Measurements from ENCODE around the gene BPHL. TPM values are rescaled to one million over a fixed set of nuclear protein-coding genes. Genes with fewer than 3 reads are reported as not detected.

Gene BPHL
- total RNA-seq, 1 experiment from 2014 or later, result 31.3 TPM

GRCh38 chr6:3109761-3110160 is 8.8 kb upstream of the BPHL start:
- Histone ChIP-seq H3K4me3 (replicated peaks in 1 of 2; ENCODE audit: low read depth in 1 of 2, low read length in 2 of 2) (no peak overlapping the region), H3K9me2 (ENCODE audit: insufficient read depth) (no peaks in the 10 kb centered on the region), H3K36me3 (ENCODE audit: control insufficient read depth in 1 of 2, insufficient read depth in 2 of 2, low read length in 2 of 2) (peaks cover 25 to 35% of the 10 kb centered on the region in 2 experiments; a peak in 3 of 4 replicates), H3K27ac (ENCODE audit: low read depth, low read length) (no peak overlapping the region), H3K9me3 (ENCODE audit: control insufficient read depth in 1 of 2, insufficient read depth in 1 of 2, low read depth in 1 of 2, low read length in 2 of 2) (no peaks in the 10 kb centered on the region), H3K4me2 (ENCODE audit: low read length) (no peak overlapping the region), H2AFZ (ENCODE audit: low read depth, low read length, poor library complexity, severe bottlenecking) (no peak overlapping the region), H3K9ac (ENCODE audit: low read length) (no peak overlapping the region), H3K27me3 (ENCODE audit: insufficient read depth, low read length) (no peaks in the 10 kb centered on the region), H3K4me1 (ENCODE audit: control insufficient read depth in 1 of 2, insufficient read depth in 2 of 2, low read length in 2 of 2) (no peaks in the 10 kb centered on the region), H4K20me1 (ENCODE audit: insufficient read depth) (no peaks in the 10 kb centered on the region), H3K79me2 (ENCODE audit: insufficient read depth, low read length) (no peaks in the 10 kb centered on the region; the same call in 1 of the 2 replicates)
- DNase-seq (ENCODE audit: low read depth, low spot score), result no peak
- ATAC-seq, result no peak
- no TSS peak for BruUV-seq (replicated peaks)
- RAD21 ChIA-PET (ENCODE audit: low non-redundant PET in 1 of 2, low total read pairs in 2 of 2, uncharacterized antibody in 2 of 2, unreplicated experiment in 2 of 2), result no interaction called here
- intact Hi-C loops (cut with micrococcal nuclease), result no loop called here
- CTCF ChIA-PET, result no interaction called here
- POLR2A ChIA-PET, result no interaction called here
- TF ChIP-seq ELF1 (IDR thresholded peaks at IDR 0.05; ENCODE audit: borderline replicate concordance, low read depth) (no peak), ATF3 (IDR thresholded peaks at IDR 0.05) (no peak), FOSL1 (IDR thresholded peaks at IDR 0.05; ENCODE audit: low read depth) (no peak), ZBTB33 (IDR thresholded peaks at IDR 0.05; ENCODE audit: extremely low read depth, insufficient replicate concordance, low read length) (no peak), POLR2AphosphoS5 (IDR thresholded peaks at IDR 0.05; ENCODE audit: low read depth, low read length) (no peak), ZFX (IDR thresholded peaks at IDR 0.05) (no peak), POLR2A (IDR thresholded peaks at IDR 0.05; ENCODE audit: borderline replicate concordance, extremely low read depth, insufficient read depth, insufficient read length) (no peak), RAD21 (IDR thresholded peaks at IDR 0.05; ENCODE audit: low read depth) (no peak)

GRCh38 chr6:3114377-3114776 is 4.1 kb upstream of the BPHL start:
- H3K79me2 ChIP-seq (ENCODE audit: insufficient read depth, low read length), result peaks cover 6% of the 10 kb centered on the region; the same call in 1 of the 2 replicates
- DNase-seq (ENCODE audit: low read depth, low spot score) (no peak), ATAC-seq (no peak)
- no peak overlapping the region for H3K4me3 ChIP-seq (replicated peaks in 1 of 2; ENCODE audit: low read depth in 1 of 2, low read length in 2 of 2)
- no TSS peak for BruUV-seq (replicated peaks)
- no peaks in the 10 kb centered on the region for H3K9me2 ChIP-seq (ENCODE audit: insufficient read depth)
- no peaks in the 10 kb centered on the region for H3K9me3 ChIP-seq (ENCODE audit: control insufficient read depth in 1 of 2, insufficient read depth in 1 of 2, low read depth in 1 of 2, low read length in 2 of 2)
- peaks cover 13 to 14% of the 10 kb centered on the region in 2 experiments; a peak in 3 of 4 replicates for H3K36me3 ChIP-seq (ENCODE audit: control insufficient read depth in 1 of 2, insufficient read depth in 2 of 2, low read length in 2 of 2)
- RAD21 ChIA-PET (ENCODE audit: low non-redundant PET in 1 of 2, low total read pairs in 2 of 2, uncharacterized antibody in 2 of 2, unreplicated experiment in 2 of 2), result no interaction called here
- no peak overlapping the region for H3K27ac ChIP-seq (ENCODE audit: low read depth, low read length)
- peaks cover 6 to 12% of the 10 kb centered on the region in 2 experiments for H3K4me1 ChIP-seq (ENCODE audit: control insufficient read depth in 1 of 2, insufficient read depth in 2 of 2, low read length in 2 of 2)
- H3K4me2 ChIP-seq (ENCODE audit: low read length), result no peak overlapping the region
- intact Hi-C loops (cut with micrococcal nuclease), result no loop called here
- no peak overlapping the region for H3K9ac ChIP-seq (ENCODE audit: low read length)
- no peaks in the 10 kb centered on the region for H4K20me1 ChIP-seq (ENCODE audit: insufficient read depth)
- no peaks in the 10 kb centered on the region for H3K27me3 ChIP-seq (ENCODE audit: insufficient read depth, low read length)
- H2AFZ ChIP-seq (ENCODE audit: low read depth, low read length, poor library complexity, severe bottlenecking), result no peak overlapping the region
- POLR2A ChIA-PET, result no interaction called here
- CTCF ChIA-PET, result no interaction called here
- TF ChIP-seq CEBPB (IDR thresholded peaks at IDR 0.05; ENCODE audit: low read depth), result no peak
- TF ChIP-seq SP1 (IDR thresholded peaks at IDR 0.05; ENCODE audit: low read depth), result no peak
- TF ChIP-seq ZBTB33 (IDR thresholded peaks at IDR 0.05; ENCODE audit: extremely low read depth, insufficient replicate concordance, low read length), result no peak
- TF ChIP-seq ELF1 (IDR thresholded peaks at IDR 0.05; ENCODE audit: borderline replicate concordance, low read depth), result no peak
- no peak for TF ChIP-seq ZFX (IDR thresholded peaks at IDR 0.05)
- no peak for TF ChIP-seq EGR1 (IDR thresholded peaks at IDR 0.05; ENCODE audit: low read depth)
- TF ChIP-seq REST (IDR thresholded peaks at IDR 0.05; ENCODE audit: low read depth), result no peak
- TF ChIP-seq ATF3 (IDR thresholded peaks at IDR 0.05), result no peak
- TF ChIP-seq POLR2A (IDR thresholded peaks at IDR 0.05; ENCODE audit: borderline replicate concordance, extremely low read depth, insufficient read depth, insufficient read length), result no peak

Measured in HCT116 (cell line).